Right atrium auricular region (tissue), 2 donors: ENCODE measurements around the gene KLF4. TPM values are rescaled to one million over a fixed set of nuclear protein-coding genes. Genes with fewer than 3 reads are reported as not detected.

ENCODE experiments used
- DNase-seq: peaks from one replicate; pipeline ENCODE4 v3.0.0-alpha.2; 2019; ENCODE audit warnings: low spot score
- H3K27ac ChIP-seq, 2 donors: fragments of 200-600 bp; sonication (generic); 1 replicate in 1 of 2; 2 replicates in 1 of 2; pipeline ENCODE4 v1.5.1; 2016 to 2019
- H3K27me3 ChIP-seq, 2 donors: fragments of 200-600 bp; sonication (generic); one replicate each; pipeline versions ENCODE4 v1.5.1 to v1.6.0; 2017 to 2019
- H3K36me3 ChIP-seq: fragments of 200-600 bp; sonication (generic); one replicate; pipeline ENCODE4 v1.5.1; 2016
- H3K4me1 ChIP-seq, 2 donors: fragments of 200-600 bp; sonication (generic); one replicate each; pipeline versions ENCODE4 v1.5.1 to v1.6.0; 2017 to 2019
- H3K4me3 ChIP-seq, 2 donors: fragments of 200-600 bp; sonication (generic); 1 replicate in 1 of 2; 2 replicates in 1 of 2; pipeline ENCODE4 v1.5.1; 2017 to 2019; ENCODE audit warnings: mild to moderate bottlenecking in 1 of 2, moderate library complexity in 1 of 2
- H3K9me3 ChIP-seq, 2 donors: fragments of 200-600 bp; sonication (generic); one replicate each; pipeline ENCODE4 v1.5.1; 2019
- CTCF ChIP-seq, 2 donors: fragments of 200-600 bp; sonication (generic); IDR thresholded peaks; one replicate each; pipeline ENCODE4 v1.5.1; 2019; ENCODE audit warnings: antibody characterized with exemption in 2 of 2
- total RNA-seq, 2 donors: library from RNA; depleted of rRNA; stranded (reverse); fragments of >200 nt; gene quantifications; one replicate each; pipeline ENCODE4 v1.1.0, GENCODE V29; 2016

KLF4 gene
- total RNA-seq, 2 donors from 2014 or later, result 62.9 to 95.5 TPM

GRCh38 chr9:107489144-107489673, 360 bp downstream of the KLF4 start:
- no peaks in the 10 kb centered on the region for H3K27me3 ChIP-seq
- peak overlapping the region; percentile 76 to 79 for H3K4me3 ChIP-seq
- no peaks in the 10 kb centered on the region for H3K9me3 ChIP-seq
- H3K4me1 ChIP-seq, result peaks cover 0 to 25% of the 10 kb centered on the region in 2 donors
- TF ChIP-seq CTCF (IDR thresholded peaks at IDR 0.05), result no peak
- H3K36me3 ChIP-seq, result peaks cover 41% of the 10 kb centered on the region
- peak overlapping the region; percentile 96 to 97 for H3K27ac ChIP-seq
- no peak for DNase-seq

GRCh38 chr9:107488375-107489143, 1.0 kb downstream of the KLF4 start:
- Histone ChIP-seq H3K4me3 (peak overlapping the region; percentile 76 to 79), H3K27me3 (no peaks in the 10 kb centered on the region), H3K36me3 (peaks cover 41% of the 10 kb centered on the region), H3K4me1 (peaks cover 0 to 25% of the 10 kb centered on the region in 2 donors), H3K27ac (peak overlapping the region; percentile 96 to 97), H3K9me3 (no peaks in the 10 kb centered on the region)
- DNase-seq, result peak; percentile 87
- TF ChIP-seq CTCF (IDR thresholded peaks at IDR 0.05), result peak in 1 of 2 donors; percentile 12

GRCh38 chr9:107487521-107488374, 1.8 kb downstream of the KLF4 start:
- Histone ChIP-seq H3K36me3 (peaks cover 41% of the 10 kb centered on the region), H3K9me3 (no peaks in the 10 kb centered on the region), H3K27ac (peak overlapping the region; percentile 96 to 97), H3K4me3 (peak overlapping the region; percentile 76 to 79), H3K27me3 (no peaks in the 10 kb centered on the region), H3K4me1 (peaks cover 0 to 25% of the 10 kb centered on the region in 2 donors)
- peak; percentile 32 to 68 for TF ChIP-seq CTCF (IDR thresholded peaks at IDR 0.05)
- peak; percentile 73 for DNase-seq

- Histone ChIP-seq H3K27me3 (no peaks in the 10 kb centered on the region), H3K4me1 (peaks cover 0 to 25% of the 10 kb centered on the region in 2 donors), H3K4me3 (peak overlapping the region; percentile 76 to 79), H3K27ac (peak overlapping the region; percentile 96 to 97), H3K36me3 (peaks cover 41% of the 10 kb centered on the region), H3K9me3 (no peaks in the 10 kb centered on the region)
- no peak for TF ChIP-seq CTCF (IDR thresholded peaks at IDR 0.05)
- DNase-seq, result no peak
Measured at GRCh38 chr9:107486674-107487520, 2.7 kb downstream of the KLF4 start.

- peaks cover 41% of the 10 kb centered on the region for H3K36me3 ChIP-seq
- H3K4me1 ChIP-seq, result peaks cover 0 to 12% of the 10 kb centered on the region in 2 donors
- no peaks in the 10 kb centered on the region for H3K9me3 ChIP-seq
- peak overlapping the region; percentile 76 to 79 for H3K4me3 ChIP-seq
- H3K27ac ChIP-seq, result peak overlapping the region; percentile 96 to 97
- no peak for TF ChIP-seq CTCF (IDR thresholded peaks at IDR 0.05)
- H3K27me3 ChIP-seq, result no peaks in the 10 kb centered on the region
- DNase-seq, result no peak
Measured at GRCh38 chr9:107485458-107486043, 4.0 kb downstream of the KLF4 start.
